Spleen (tissue), 11 donors: ENCODE results near the gene PTGS1. TPM values are rescaled to one million over a fixed set of nuclear protein-coding genes. Genes with fewer than 3 reads are reported as not detected.

Source experiments
- DNase-seq: peaks from one replicate; pipeline ENCODE4 v3.0.0-alpha.2; 2020
- H3K27ac ChIP-seq, 8 donors: fragments of 200-600 bp; sonication (generic) in 7 of 8; 1 replicate in 4 of 8; 2 replicates in 4 of 8; pipeline versions ENCODE4 v1.5.0 to v1.8.0; 2016 to 2021; ENCODE audit warnings: inconsistent platforms in 4 of 8, mild to moderate bottlenecking in 4 of 8, moderate library complexity in 1 of 8
- H3K27me3 ChIP-seq, 7 donors: fragments of 200-600 bp; sonication (generic) in 6 of 7; replicated peaks in 1 of 7; 1 replicate in 4 of 7; 2 replicates in 3 of 7; pipeline versions ENCODE4 v1.5.0 to v1.8.0; 2016 to 2021; ENCODE audit warnings: inconsistent platforms in 3 of 7, mild to moderate bottlenecking in 1 of 7
- H3K36me3 ChIP-seq, 6 donors: fragments of 200-600 bp; sonication (generic) in 5 of 6; 1 replicate in 4 of 6; 2 replicates in 2 of 6; pipeline versions ENCODE4 v1.5.0 to v1.8.0; 2016 to 2021; ENCODE audit warnings: inconsistent platforms in 2 of 6
- H3K4me1 ChIP-seq, 6 donors: fragments of 200-600 bp; sonication (generic) in 5 of 6; 1 replicate in 3 of 6; 2 replicates in 3 of 6; pipeline versions ENCODE4 v1.5.0 to v1.8.0; 2016 to 2021; ENCODE audit warnings: inconsistent platforms in 3 of 6
- H3K4me3 ChIP-seq, 8 donors: fragments of 200-600 bp; sonication (generic) in 7 of 8; 1 replicate in 4 of 8; 2 replicates in 4 of 8; pipeline versions ENCODE4 v1.5.0 to v1.8.0; 2016 to 2021; ENCODE audit warnings: inconsistent platforms in 4 of 8, mild to moderate bottlenecking in 4 of 8, moderate library complexity in 2 of 8
- H3K9me3 ChIP-seq, 8 donors: fragments of 200-600 bp; sonication (generic) in 7 of 8; 1 replicate in 4 of 8; 2 replicates in 4 of 8; pipeline versions ENCODE4 v1.5.0 to v1.8.0; 2016 to 2021; ENCODE audit warnings: inconsistent platforms in 4 of 8
- POLR2A ChIP-seq, 3 donors: fragments of 450-650 bp; IDR thresholded peaks; one replicate each; pipeline ENCODE4 v1.5.1; 2017; ENCODE audit warnings: antibody characterized with exemption in 3 of 3, mild to moderate bottlenecking in 1 of 3
- POLR2AphosphoS5 ChIP-seq, 3 donors: sonication (generic); formaldehyde crosslinking; IDR thresholded peaks; one replicate each; pipeline ENCODE4 v1.5.1; 2017; ENCODE audit warnings: antibody characterized with exemption in 3 of 3
- WGBS, 5 donors: extraction: QIAGEN DNeasy Blood & Tissue Kit in 3 of 5; methylation state at CpG; one replicate each; pipeline versions ENCODE4 v1.1.5 to v1.1.7; 2013 to 2018; 5-methylcytosine and 5-hydroxymethylcytosine counted together
- intact Hi-C: fragments of 100-400 bp; cut with DNase I; formaldehyde crosslinking; loops from one replicate; pipeline ENCODE4 v1.15.0; 2023; ENCODE audit warnings: low total_unique reads
- polyA plus RNA-seq, 3 donors: library from polyadenylated mRNA; stranded (reverse); fragments of 200-250 nt; gene quantifications; one replicate each; pipeline ENCODE4 v1.2.1, GENCODE V29; 2013
- total RNA-seq, 7 donors: library from RNA; depleted of rRNA in 3 of 7; stranded (reverse); fragments of >200 nt in 3 of 7; fragmentation: NEBNext Ultra II Directional in 4 of 7; extraction: Animal tissue kit (Norgen Biotek cat#: 25700) in 4 of 7; gene quantifications; one replicate each; pipeline versions ENCODE4 v1.1.0 to v1.2.1, GENCODE V29; 2016 to 2021
- TF ChIP-seq, protein P1 (sequence below), 11 experiments: fragments of 200-600 bp in 7 of 11; fragments of 450-650 bp in 4 of 11; sonication (generic) in 4 of 11; IDR thresholded peaks in 8 of 11; conservative IDR thresholded peaks in 3 of 11; 1 replicate in 7 of 11; 2 replicates in 4 of 11; pipeline versions ENCODE4 v1.4.0 to v1.8.0; 2016 to 2021; ENCODE audit warnings: antibody characterized with exemption in 11 of 11, inconsistent platforms in 4 of 11, mild to moderate bottlenecking in 1 of 11
- donor health status: healthy with polysubstance abuse.
- donor health status: DM: no; HTN: no; CAD: no; lungs with moderate emphysema.
- donor health status: DM: no; HTN: no; CAD: no.
- donor health status: Bipolar disorder and iron deficiency.
- donor health status: healthy.
- donor health status: DM: no; HTN: no; CAD: no.
- donor health status: DM: yes; HTN: yes; CAD: no.

Gene PTGS1
- total and polyA plus RNA-seq, 10 donors = 2.8 to 18.6 (median 13.9) TPM

- H3K27me3 ChIP-seq = peaks cover 0 to 4% (median 0%) of the 10 kb centered on the region in 7 donors
- no peak for TF ChIP-seq POLR2A (IDR thresholded peaks at IDR 0.05)
- no peak for TF ChIP-seq POLR2AphosphoS5 (IDR thresholded peaks at IDR 0.05)
- TF ChIP-seq, protein P1, sequence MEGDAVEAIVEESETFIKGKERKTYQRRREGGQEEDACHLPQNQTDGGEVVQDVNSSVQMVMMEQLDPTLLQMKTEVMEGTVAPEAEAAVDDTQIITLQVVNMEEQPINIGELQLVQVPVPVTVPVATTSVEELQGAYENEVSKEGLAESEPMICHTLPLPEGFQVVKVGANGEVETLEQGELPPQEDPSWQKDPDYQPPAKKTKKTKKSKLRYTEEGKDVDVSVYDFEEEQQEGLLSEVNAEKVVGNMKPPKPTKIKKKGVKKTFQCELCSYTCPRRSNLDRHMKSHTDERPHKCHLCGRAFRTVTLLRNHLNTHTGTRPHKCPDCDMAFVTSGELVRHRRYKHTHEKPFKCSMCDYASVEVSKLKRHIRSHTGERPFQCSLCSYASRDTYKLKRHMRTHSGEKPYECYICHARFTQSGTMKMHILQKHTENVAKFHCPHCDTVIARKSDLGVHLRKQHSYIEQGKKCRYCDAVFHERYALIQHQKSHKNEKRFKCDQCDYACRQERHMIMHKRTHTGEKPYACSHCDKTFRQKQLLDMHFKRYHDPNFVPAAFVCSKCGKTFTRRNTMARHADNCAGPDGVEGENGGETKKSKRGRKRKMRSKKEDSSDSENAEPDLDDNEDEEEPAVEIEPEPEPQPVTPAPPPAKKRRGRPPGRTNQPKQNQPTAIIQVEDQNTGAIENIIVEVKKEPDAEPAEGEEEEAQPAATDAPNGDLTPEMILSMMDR (IDR thresholded peaks at IDR 0.05 in 8 of 11, conservative IDR thresholded peaks at IDR 0.05 in 3 of 11) = no peak
- H3K9me3 ChIP-seq = no peaks in the 10 kb centered on the region
- no peak for DNase-seq
- H3K27ac ChIP-seq = no peak overlapping the region
- peaks cover 0 to 28% (median 16%) of the 10 kb centered on the region in 6 donors for H3K4me1 ChIP-seq
- no peak overlapping the region for H3K4me3 ChIP-seq
- peaks cover 0 to 13% (median 0%) of the 10 kb centered on the region in 6 donors for H3K36me3 ChIP-seq
- intact Hi-C loops = no loop called here
- WGBS, 5 donors = 95 to 99% (median 95%) methylated on average over 7 to 9 of the region's 9 CpGs
Observed at GRCh38 chr9:122392284-122392683, 21.5 kb downstream of the PTGS1 start.

- H3K9me3 ChIP-seq = no peaks in the 10 kb centered on the region
Observed at GRCh38 chr9:122392714-122393113, 21.9 kb downstream of the PTGS1 start.

GRCh38 chr9:122393284-122393983 is 22.6 kb downstream of the PTGS1 start:
- Histone ChIP-seq H3K4me3 (no peak overlapping the region), H3K27me3 (peaks cover 0 to 4% (median 0%) of the 10 kb centered on the region in 7 donors), H3K27ac (peak overlapping the region in 1 of 8 donors; percentile 37), H3K9me3 (no peaks in the 10 kb centered on the region), H3K36me3 (peaks cover 0 to 7% (median 0%) of the 10 kb centered on the region in 6 donors), H3K4me1 (peaks cover 0 to 26% (median 16%) of the 10 kb centered on the region in 6 donors)
- TF ChIP-seq POLR2A (IDR thresholded peaks at IDR 0.05) = no peak
- TF ChIP-seq POLR2AphosphoS5 (IDR thresholded peaks at IDR 0.05) = no peak
- TF ChIP-seq, protein P1 (IDR thresholded peaks at IDR 0.05 in 8 of 11, conservative IDR thresholded peaks at IDR 0.05 in 3 of 11) = no peak
- intact Hi-C loops = no loop called here
- WGBS, 5 donors = 72 to 83% (median 74%) methylated on average over 8 of the region's 8 CpGs
- no peak for DNase-seq

More at GRCh38 chr9:122392714-122393113, 21.9 kb downstream of the PTGS1 start:
- H3K4me3 ChIP-seq = no peak overlapping the region
- WGBS, 5 donors = 90 to 96% (median 92%) methylated on average over 2 of the region's 2 CpGs
- no peak for DNase-seq
- peaks cover 0 to 9% (median 0%) of the 10 kb centered on the region in 6 donors for H3K36me3 ChIP-seq
- intact Hi-C loops = no loop called here
- no peak overlapping the region for H3K27ac ChIP-seq
- TF ChIP-seq, protein P1 (IDR thresholded peaks at IDR 0.05 in 8 of 11, conservative IDR thresholded peaks at IDR 0.05 in 3 of 11) = no peak
- TF ChIP-seq POLR2AphosphoS5 (IDR thresholded peaks at IDR 0.05) = no peak
- no peak for TF ChIP-seq POLR2A (IDR thresholded peaks at IDR 0.05)
- H3K27me3 ChIP-seq = peaks cover 0 to 4% (median 0%) of the 10 kb centered on the region in 7 donors
- H3K4me1 ChIP-seq = peaks cover 0 to 28% (median 16%) of the 10 kb centered on the region in 6 donors
